Mucosa of descending colon (tissue), 3 donors: ENCODE data around the gene PRSS48. TPM values are rescaled to one million over a fixed set of nuclear protein-coding genes. Genes with fewer than 3 reads are reported as not detected.
A peak's percentile ranks its signal among the peaks of the same experiment; 100 is the strongest.

Experiments used
- ATAC-seq: fragments of 200-7000 bp; cut with Tn5 transposase; one replicate; pipeline ENCODE4 v1.9.1; 2020; ENCODE audit warnings: mild to moderate bottlenecking, moderate library complexity
- DNase-seq, 3 donors: peaks; one replicate each; pipeline ENCODE4 v3.0.0-alpha.2; 2020
- H3K36me3 ChIP-seq: fragments of 200-600 bp; one replicate; pipeline ENCODE4 v1.8.0; 2021; ENCODE audit warnings: low read depth, mild to moderate bottlenecking
- H3K4me1 ChIP-seq: fragments of 200-600 bp; one replicate; pipeline ENCODE4 v1.8.0; 2021; ENCODE audit warnings: low read depth, mild to moderate bottlenecking
- H3K4me3 ChIP-seq: fragments of 200-600 bp; one replicate; pipeline ENCODE4 v1.8.0; 2021; ENCODE audit warnings: mild to moderate bottlenecking
- H3K9me3 ChIP-seq: fragments of 200-600 bp; one replicate; pipeline ENCODE4 v1.8.0; 2021; ENCODE audit warnings: mild to moderate bottlenecking
- CTCF ChIP-seq: fragments of 200-600 bp; IDR thresholded peaks from one replicate; pipeline ENCODE4 v1.8.0; 2022; ENCODE audit warnings: antibody characterized with exemption, mild to moderate bottlenecking
- intact Hi-C, 2 donors: fragments of 100-400 bp; cut with DNase I in 1 of 2; cut with micrococcal nuclease in 1 of 2; formaldehyde crosslinking; loops; one replicate each; pipeline versions ENCODE4 v1.11.0 to v1.11.1; 2022; cut with DNase I, micrococcal nuclease
- total RNA-seq, 3 donors: library from RNA; stranded (reverse); fragmentation: NEBNext Ultra II Directional in 2 of 3; extraction: Animal tissue kit (Norgen Biotek cat#: 25700) in 2 of 3; gene quantifications; one replicate each; pipeline versions ENCODE4 v1.2.1 to v1.2.4, GENCODE V29; 2021 to 2023
- donor health status: DM: no; HTN: no; CAD: no; lungs with moderate emphysema.
- donor health status: DM: no; HTN: no; CAD: no.
- donor health status: DM: no; HTN: yes; CAD: no.

The PRSS48 gene
- total RNA-seq, 3 donors from 2014 or later, result not detected

- DNase-seq (no peak), ATAC-seq (no peak)
- Histone ChIP-seq H3K36me3 (no peaks in the 10 kb centered on the region), H3K4me3 (no peak overlapping the region), H3K9me3 (no peaks in the 10 kb centered on the region), H3K4me1 (peaks cover 36% of the 10 kb centered on the region)
- no peak for TF ChIP-seq CTCF
- intact Hi-C loops, result no loop called here
These were observed 45.6 kb downstream of the PRSS48 start for GRCh38 chr4:151322570-151322969.

GRCh38 chr4:151323667-151324066 is 46.7 kb downstream of the PRSS48 start:
- H3K36me3 ChIP-seq, result no peaks in the 10 kb centered on the region
- intact Hi-C loops, result no loop called here
- DNase-seq, result no peak
- ATAC-seq, result no peak
- no peaks in the 10 kb centered on the region for H3K9me3 ChIP-seq
- no peak overlapping the region for H3K4me3 ChIP-seq
- no peak for TF ChIP-seq CTCF
- H3K4me1 ChIP-seq, result peaks cover 40% of the 10 kb centered on the region

- ATAC-seq (peak; percentile 55), DNase-seq (peak in 1 of 3 donors; percentile 90)
- Histone ChIP-seq H3K4me1 (peaks cover 45% of the 10 kb centered on the region), H3K9me3 (no peaks in the 10 kb centered on the region), H3K4me3 (no peak overlapping the region), H3K36me3 (no peaks in the 10 kb centered on the region)
- intact Hi-C loops, result no loop called here
- no peak for TF ChIP-seq CTCF
These were observed 47.3 kb downstream of the PRSS48 start for GRCh38 chr4:151324124-151324751.

GRCh38 chr4:151324752-151325110 is 47.8 kb downstream of the PRSS48 start:
- ATAC-seq (peak; percentile 63), DNase-seq (peak; percentile 72 to 85 (median 80))
- no peaks in the 10 kb centered on the region for H3K36me3 ChIP-seq
- TF ChIP-seq CTCF, result no peak
- H3K9me3 ChIP-seq, result no peaks in the 10 kb centered on the region
- intact Hi-C loops, result no loop called here
- peaks cover 48% of the 10 kb centered on the region for H3K4me1 ChIP-seq
- H3K4me3 ChIP-seq, result peak overlapping the region; percentile 78

GRCh38 chr4:151325111-151325948 is 48.4 kb downstream of the PRSS48 start, which contains the start of gene SH3D19:
Gene SH3D19, minus strand, starts transcription at chr4:151325605. Its CDS starts 253 bp downstream, at chr4:151325352.
- TF ChIP-seq CTCF, result no peak
- peaks cover 52% of the 10 kb centered on the region for H3K4me1 ChIP-seq
- peak; percentile 84 to 91 (median 90) for DNase-seq
- intact Hi-C loops, result no loop called here
- H3K36me3 ChIP-seq, result no peaks in the 10 kb centered on the region
- peak; percentile 87 for ATAC-seq
- peak within 1 kb of the TSS; percentile 78 for H3K4me3 ChIP-seq
- H3K9me3 ChIP-seq, result no peaks in the 10 kb centered on the region
